Transverse colon (tissue), 4 donors: ENCODE results near the gene RSRC1.

ENCODE experiments used
- POLR2A ChIP-seq: fragments of 450-650 bp; IDR thresholded peaks from one replicate; pipeline ENCODE4 v1.6.1; 2016; ENCODE audit warnings: antibody characterized with exemption, mild to moderate bottlenecking, moderate library complexity
- POLR2AphosphoS5 ChIP-seq, 3 donors: sonication (generic); formaldehyde crosslinking; IDR thresholded peaks; one replicate each; pipeline ENCODE4 v1.6.1; 2016; ENCODE audit warnings: antibody characterized with exemption in 3 of 3
- TF ChIP-seq, protein P1 (sequence below), 5 experiments: fragments of 200-600 bp in 3 of 5; fragments of 450-650 bp in 2 of 5; sonication (generic) in 3 of 5; IDR thresholded peaks; 1 replicate in 2 of 5; 2 replicates in 3 of 5; pipeline ENCODE4 v1.5.1; 2016 to 2017; ENCODE audit warnings: antibody characterized with exemption in 5 of 5, inconsistent platforms in 3 of 5, mild to moderate bottlenecking in 2 of 5, moderate library complexity in 1 of 5

DNA sequence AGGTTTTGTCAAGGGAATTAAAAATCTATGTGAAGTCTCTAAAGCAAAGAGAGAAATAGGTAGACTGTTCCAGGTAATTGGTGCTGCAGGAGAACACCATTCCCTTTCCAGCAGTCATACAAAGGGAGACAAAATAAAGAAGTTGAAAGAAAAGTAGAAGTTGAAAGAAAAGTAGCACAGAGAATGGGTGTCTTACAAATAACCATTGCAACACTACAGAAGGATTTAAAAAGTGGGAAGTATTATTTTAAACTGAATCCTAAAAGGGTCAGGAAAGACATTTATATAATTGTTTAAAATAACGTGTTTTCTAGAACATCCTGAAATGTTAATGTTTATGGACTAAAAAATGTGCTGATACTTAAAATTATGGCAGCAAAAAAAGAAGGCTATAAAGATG lies 223.8 kb downstream of the RSRC1 start:
- TF ChIP-seq, protein P1, sequence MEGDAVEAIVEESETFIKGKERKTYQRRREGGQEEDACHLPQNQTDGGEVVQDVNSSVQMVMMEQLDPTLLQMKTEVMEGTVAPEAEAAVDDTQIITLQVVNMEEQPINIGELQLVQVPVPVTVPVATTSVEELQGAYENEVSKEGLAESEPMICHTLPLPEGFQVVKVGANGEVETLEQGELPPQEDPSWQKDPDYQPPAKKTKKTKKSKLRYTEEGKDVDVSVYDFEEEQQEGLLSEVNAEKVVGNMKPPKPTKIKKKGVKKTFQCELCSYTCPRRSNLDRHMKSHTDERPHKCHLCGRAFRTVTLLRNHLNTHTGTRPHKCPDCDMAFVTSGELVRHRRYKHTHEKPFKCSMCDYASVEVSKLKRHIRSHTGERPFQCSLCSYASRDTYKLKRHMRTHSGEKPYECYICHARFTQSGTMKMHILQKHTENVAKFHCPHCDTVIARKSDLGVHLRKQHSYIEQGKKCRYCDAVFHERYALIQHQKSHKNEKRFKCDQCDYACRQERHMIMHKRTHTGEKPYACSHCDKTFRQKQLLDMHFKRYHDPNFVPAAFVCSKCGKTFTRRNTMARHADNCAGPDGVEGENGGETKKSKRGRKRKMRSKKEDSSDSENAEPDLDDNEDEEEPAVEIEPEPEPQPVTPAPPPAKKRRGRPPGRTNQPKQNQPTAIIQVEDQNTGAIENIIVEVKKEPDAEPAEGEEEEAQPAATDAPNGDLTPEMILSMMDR (IDR thresholded peaks at IDR 0.05) = no peak
- TF ChIP-seq POLR2AphosphoS5 (IDR thresholded peaks at IDR 0.05) (no peak), POLR2A (no peak)
